ENCODE data around the gene SULT4A1.

SULT4A1 gene

GRCh38 chr22:43827003-43827735 is 35.1 kb downstream of the SULT4A1 start:
- no peak for DNase-seq

GRCh38 chr22:43826142-43827002 is 35.9 kb downstream of the SULT4A1 start:
- DNase-seq, result no peak

GRCh38 chr22:43825651-43826050 is 36.7 kb downstream of the SULT4A1 start:
- DNase-seq, result no peak

GRCh38 chr22:43824724-43825420 is 37.4 kb downstream of the SULT4A1 start:
- DNase-seq, result no peak

DNA sequence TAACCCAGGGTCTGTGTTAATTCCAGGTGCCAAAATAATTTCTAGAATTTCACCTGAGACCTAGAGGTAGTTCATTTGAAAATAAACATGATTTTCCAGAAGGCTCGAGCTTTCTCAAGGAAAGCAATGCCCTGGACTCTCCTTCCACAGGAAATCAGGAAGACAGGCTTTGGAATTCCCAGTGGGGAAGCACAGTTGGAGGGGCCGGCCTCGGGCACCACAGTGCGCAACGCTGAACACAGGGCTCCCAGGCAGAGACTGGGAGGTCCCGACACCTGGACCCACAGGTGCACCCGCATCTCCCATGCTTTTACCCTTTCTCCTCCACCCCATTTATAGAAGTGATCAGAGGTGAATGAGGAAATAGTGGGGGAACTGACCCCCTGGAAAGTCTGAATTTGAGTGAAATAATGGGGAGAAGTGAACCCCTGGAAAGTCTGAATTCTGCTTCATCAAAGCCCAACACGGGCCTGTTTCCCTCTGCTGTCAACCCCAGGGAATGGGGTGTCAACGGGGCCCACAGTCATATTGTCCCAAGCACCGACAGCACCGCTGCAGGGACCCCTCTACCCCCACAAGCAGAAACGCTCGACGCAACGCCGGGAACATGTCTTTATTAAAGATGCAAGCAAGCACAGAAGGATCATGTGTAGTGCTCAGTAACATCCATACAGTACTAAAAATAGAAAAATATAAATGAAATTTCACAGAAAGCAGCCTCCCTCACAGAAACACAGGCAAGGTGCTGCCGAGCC is 38.2 kb downstream of the SULT4A1 start:
- DNase-seq, result no peak

DNA sequence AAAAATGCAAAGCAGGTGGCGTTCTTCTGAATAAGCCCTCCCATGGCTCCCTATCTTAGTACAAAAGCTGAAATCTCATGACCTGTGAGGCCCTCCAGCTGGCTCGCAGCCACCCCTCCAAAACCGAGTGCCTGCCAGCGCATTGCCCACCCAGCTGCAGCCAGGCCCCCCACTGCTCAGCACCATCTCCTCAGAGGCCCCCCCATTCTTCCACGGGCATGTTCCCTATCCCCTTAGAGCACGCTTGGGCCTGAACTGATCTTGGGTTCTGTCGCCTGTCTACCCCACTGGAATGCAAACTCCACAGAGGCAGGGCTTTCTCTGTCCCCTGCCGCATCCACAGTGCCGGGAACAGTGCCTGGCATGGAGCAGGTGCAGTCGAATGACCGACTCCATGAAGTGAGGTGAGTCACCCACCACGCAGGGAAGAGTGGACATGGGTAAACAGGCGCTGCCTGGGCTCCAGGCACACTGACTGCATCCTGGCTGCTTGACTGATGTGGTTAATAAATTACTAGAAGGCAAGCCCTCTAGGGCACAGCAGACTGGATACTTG is 38.9 kb downstream of the SULT4A1 start:
- DNase-seq, result no peak

- no peak for DNase-seq
These were observed 40.5 kb downstream of the SULT4A1 start for GRCh38 chr22:43821606-43822425.

DNA sequence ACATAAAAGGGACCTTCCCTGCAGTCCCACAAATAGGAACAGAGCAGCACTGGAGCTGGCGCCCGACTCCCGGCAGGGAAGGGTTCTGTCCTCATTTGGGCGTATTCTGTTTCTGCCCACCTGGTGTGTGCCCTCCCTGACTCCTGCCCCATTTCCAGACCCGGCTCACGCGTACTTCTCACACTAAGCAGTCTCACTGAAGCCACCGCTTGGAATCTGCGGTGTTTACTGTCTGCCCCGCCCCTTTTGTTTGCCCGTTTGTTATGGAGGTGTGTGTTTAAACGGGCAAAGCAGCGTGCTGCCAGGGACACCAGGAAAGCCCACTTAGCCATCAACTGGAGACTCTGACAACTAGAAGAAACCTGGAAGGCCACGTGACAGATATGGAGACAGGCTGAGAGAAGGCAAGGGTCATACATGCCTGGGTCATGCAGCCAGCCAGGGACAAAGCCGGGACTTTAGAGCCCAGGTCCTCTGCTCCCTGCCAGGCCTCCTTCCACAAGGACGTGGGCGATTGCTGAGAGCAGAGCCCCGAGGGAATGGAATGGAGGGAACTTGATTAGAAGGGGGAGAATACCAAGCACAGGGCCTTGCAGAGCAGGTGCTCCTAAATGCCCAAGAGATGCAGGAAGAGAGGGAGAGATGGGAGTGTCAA is 41.5 kb downstream of the SULT4A1 start:
- DNase-seq, result no peak

GRCh38 chr22:43819931-43820640 is 42.2 kb downstream of the SULT4A1 start:
- no peak for DNase-seq

DNA sequence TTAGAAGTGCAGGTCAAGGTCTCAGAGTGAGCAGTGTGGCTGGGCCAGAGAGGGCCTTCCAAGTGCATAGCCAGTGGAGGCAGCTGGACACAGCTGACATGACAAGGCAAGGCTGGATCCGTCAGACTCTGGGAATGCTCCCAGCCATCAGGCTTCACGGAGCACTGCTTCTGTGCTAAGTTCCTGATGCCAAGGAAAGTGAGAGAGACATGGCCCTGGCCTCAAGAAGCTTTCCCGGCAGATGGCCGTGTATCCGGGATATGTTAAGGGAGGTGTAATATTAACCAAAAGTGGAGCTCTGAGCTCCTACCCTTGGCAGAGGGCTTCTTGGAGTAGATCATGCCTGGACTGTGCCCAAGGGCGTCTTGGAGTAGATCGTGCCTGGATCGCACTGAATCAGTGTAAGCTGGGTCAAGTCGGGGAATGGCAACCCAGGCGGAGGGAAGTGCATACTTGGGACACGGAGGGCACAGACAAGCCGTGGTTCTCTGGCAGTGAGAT is 42.8 kb downstream of the SULT4A1 start:
- DNase-seq, result no peak

- no peak for DNase-seq
These were observed 43.3 kb downstream of the SULT4A1 start for GRCh38 chr22:43818981-43819380.

DNA sequence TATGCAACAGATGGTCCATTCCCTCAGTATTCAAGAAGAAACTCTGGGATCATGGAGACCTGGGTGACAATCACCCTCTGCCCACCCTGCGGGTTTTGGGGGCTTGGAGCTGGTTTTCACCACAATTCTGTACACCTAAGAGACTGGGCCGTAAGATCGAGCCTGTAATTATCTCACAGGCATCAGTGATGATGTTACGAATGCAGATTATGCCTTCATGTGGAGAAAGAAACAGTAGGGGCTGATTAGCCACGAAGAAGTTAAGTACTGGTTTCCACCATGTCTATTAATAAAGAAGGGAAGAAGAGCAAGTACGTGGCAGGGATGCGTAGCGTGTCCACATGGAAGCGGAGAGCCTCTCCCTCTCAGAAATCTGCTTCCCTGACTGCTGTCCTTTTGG is 44.9 kb downstream of the SULT4A1 start:
- no peak for DNase-seq

GRCh38 chr22:43814264-43814663 is 48.0 kb downstream of the SULT4A1 start:
- DNase-seq, result no peak

GRCh38 chr22:43812890-43813289 is 49.4 kb downstream of the SULT4A1 start:
- DNase-seq, result no peak

GRCh38 chr22:43812149-43812842 is 50.0 kb downstream of the SULT4A1 start, which contains the start of gene EFCAB6:
TSS of gene EFCAB6 (minus strand) at chr22:43812305. CDS start at chr22:43782318, 29,987 bp downstream.
- DNase-seq, result peak; percentile 86 to 87

- DNase-seq, result no peak
These were observed 50.5 kb downstream of the SULT4A1 start for GRCh38 chr22:43811777-43812148.

- no peak for DNase-seq
These were observed 59.3 kb downstream of the SULT4A1 start for GRCh38 chr22:43802897-43803495.

DNA sequence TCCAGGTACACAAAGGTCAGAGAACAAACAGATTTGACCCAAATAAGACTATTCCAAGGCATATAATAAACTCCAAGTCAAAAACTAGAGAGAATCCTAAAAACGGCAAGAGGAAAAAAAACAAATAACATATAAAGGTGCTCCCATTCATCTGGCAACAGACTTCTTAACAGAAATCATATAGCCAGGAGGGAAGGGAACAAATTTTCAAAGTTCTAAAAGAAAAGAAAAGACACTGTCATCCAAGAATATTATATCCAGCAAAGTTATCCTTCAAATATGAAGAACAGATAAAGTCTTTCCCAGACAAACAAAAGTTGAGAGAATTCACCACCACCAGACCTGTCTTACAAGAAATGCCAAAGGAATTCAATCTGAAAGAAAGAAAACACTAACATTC is 61.3 kb downstream of the SULT4A1 start:
- DNase-seq, result no peak

- DNase-seq, result no peak
These were observed 63.8 kb downstream of the SULT4A1 start for GRCh38 chr22:43798492-43798891.

Measured in activated CD4-positive, alpha-beta T cell treated with anti-CD3 and anti-CD28 coated beads, Interleukin-2, amount 50 U/mL, for 4 hours (primary cell).